ENCODE data around the gene LGR4.

LGR4 gene

DNA sequence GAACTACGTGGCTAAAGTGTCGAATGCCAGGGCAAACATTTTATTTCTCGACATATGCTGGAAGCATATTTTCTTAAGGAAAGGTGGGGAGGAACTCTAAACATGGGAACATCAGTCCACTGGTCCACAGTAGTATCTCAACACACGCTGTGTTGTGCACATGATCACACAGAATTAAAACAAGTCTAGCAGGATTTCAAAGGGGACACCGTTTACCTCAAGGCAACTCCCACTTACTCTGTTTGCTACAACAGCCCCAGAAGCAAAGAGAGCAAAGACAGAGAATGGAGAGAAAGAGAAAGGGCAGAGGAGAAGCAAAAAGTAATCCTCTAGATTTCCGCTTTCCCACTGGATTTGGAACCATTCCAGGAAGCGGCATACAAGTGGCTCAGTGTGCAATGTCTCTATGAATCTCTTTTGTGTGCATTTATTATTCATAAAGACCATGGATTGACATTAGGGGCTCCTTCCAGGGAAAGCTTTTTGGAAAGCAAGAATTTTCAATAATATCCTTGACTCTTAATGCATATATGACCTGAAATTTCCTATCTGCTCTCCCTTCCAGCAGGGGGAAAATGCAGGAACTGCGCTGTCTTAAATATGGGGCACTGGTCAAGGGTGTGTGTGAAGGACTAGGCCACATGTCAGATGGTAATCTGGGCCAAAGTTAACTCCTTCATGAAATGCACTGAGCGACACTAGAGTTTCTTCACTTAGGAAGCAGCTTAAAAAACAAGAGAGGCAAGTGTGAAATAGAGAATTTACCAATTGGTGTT, 74.8 kb downstream of the LGR4 start:
- no peak overlapping the region for H3K4me3 ChIP-seq (ENCODE audit: low read depth, low read length)
- no peak for DNase-seq (ENCODE audit: low read depth)
- TF ChIP-seq, protein P1, sequence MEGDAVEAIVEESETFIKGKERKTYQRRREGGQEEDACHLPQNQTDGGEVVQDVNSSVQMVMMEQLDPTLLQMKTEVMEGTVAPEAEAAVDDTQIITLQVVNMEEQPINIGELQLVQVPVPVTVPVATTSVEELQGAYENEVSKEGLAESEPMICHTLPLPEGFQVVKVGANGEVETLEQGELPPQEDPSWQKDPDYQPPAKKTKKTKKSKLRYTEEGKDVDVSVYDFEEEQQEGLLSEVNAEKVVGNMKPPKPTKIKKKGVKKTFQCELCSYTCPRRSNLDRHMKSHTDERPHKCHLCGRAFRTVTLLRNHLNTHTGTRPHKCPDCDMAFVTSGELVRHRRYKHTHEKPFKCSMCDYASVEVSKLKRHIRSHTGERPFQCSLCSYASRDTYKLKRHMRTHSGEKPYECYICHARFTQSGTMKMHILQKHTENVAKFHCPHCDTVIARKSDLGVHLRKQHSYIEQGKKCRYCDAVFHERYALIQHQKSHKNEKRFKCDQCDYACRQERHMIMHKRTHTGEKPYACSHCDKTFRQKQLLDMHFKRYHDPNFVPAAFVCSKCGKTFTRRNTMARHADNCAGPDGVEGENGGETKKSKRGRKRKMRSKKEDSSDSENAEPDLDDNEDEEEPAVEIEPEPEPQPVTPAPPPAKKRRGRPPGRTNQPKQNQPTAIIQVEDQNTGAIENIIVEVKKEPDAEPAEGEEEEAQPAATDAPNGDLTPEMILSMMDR (IDR thresholded peaks at IDR 0.05; ENCODE audit: control insufficient read depth, extremely low read depth, insufficient read depth), result no peak

DNA sequence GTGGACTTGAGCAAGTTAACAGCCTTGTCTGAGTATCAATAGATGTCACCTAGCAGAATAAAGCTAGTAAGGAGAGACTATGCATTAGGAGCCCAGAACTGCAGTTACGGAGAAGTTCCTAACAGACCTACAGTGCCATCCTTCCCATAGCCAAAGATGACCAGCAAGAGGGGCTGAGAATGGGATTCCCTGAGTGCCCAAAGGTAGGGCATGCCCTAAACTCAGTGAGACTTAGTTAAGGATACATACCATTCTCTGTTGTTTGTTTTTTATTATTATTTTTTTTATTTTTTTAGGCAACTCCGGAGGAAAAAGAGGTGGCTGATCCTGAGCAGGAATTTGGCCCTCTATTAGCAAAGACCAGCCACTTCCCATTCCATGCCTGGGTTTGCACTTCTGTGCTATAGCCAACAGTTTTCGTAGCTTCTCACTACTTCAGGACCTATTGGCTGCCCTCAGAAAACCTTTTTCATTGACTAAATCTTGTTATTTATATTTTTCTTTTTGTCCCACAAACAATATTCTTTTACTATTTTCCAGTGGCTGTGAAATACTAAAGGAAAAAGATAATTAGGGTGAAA, 76.2 kb downstream of the LGR4 start:
- TF ChIP-seq, protein P1 (IDR thresholded peaks at IDR 0.05; ENCODE audit: control insufficient read depth, extremely low read depth, insufficient read depth), result no peak
- peak overlapping the region; percentile 12 for H3K4me3 ChIP-seq (ENCODE audit: low read depth, low read length)
- DNase-seq (ENCODE audit: low read depth), result no peak

DNA sequence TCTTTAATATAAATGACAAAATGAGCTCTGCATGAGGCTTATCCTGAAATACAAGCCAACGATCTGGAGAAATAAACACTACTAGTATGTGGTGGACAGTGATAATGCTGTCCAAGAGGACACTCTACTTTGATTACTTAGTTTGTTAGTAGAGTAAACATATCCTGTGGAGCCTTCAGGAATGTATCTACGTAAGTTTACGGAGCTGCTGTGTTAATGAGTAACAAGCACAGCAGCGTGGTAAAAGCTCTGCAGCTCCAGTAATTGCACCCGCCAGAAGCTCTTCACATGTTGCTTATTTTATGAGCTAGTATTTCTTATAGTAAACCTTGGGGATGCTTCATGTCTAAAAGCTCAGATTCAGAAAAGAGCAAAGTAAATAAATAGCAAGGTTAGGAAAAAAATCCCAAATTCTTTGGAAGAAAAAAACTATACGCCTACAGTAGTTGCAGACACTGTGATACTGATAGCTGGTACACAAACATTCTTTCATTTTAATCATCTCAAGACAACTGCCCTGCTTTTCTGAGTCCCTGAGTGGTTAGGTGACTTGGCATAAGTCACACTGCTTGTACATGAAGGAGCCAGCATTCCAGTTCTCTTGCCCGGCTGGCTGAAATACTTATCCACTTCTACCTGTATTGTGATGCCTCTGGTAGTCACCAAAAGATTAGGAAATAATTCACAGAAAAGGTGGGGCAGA, 76.9 kb downstream of the LGR4 start:
- TF ChIP-seq, protein P1 (IDR thresholded peaks at IDR 0.05; ENCODE audit: control insufficient read depth, extremely low read depth, insufficient read depth), result no peak
- peak overlapping the region; percentile 12 for H3K4me3 ChIP-seq (ENCODE audit: low read depth, low read length)
- peak; percentile 96 for DNase-seq (ENCODE audit: low read depth)

DNA sequence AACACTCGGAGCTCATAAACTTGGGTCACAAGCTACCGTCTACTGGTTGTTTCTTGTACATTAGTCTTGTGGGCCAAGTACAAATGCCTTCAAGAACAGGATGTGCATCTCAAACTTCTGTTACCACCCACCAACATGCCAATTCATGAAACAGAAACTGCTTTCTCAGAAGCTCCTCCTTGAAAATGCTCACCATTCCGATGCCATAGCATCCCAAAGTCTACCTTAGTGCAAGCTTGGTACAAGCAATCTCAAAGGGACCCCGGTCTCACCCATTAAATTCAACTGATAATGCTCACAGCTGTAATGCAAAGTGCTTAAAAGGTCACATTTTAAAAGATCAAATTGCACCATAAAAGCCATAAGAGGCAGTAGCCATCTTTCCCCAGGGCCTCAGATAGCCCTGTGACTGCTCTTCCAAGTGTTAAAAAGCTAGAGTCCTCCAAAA, 77.8 kb downstream of the LGR4 start:
- no peak for DNase-seq (ENCODE audit: low read depth)
- TF ChIP-seq, protein P1 (IDR thresholded peaks at IDR 0.05; ENCODE audit: control insufficient read depth, extremely low read depth, insufficient read depth), result no peak
- no peak overlapping the region for H3K4me3 ChIP-seq (ENCODE audit: low read depth, low read length)

DNA sequence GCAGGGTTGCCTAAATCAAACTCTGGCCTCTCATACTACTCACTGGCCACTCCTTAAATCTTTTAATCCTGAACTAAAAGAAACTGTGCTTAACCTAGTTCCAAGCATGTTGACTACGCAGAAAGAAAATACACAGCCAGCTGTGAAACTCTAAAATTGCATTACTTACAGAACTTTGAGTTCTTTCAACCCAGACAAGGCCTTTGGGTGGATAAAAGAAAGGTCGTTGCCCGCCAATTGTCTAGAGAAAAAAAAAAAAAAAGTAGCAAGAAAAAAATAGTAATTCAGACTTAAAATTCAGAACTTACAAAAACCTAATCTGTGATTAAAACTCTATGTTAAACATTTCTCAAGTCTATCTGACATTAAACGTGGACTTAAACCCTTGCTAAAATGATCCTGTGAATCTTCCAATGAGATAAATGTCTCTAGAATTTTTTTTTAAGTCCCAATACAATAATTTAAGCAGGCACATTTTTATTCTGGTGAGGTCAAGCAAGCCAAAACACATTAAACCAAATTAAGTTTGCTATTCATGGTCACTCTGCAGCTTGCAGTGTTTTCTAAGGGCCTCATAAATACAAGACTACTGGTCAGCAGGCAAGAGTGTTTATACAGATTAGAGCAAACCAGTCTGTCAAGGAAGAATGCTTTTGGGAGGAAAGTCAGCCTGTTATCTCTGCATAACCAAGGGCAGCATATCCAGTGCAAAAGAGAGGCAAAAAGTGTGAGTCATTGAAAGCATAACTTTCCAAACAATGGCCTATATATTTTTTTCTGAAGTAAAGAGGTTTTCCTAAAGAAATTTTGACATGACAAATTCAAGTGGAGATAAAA, 80.1 kb downstream of the LGR4 start:
- TF ChIP-seq, protein P1 (IDR thresholded peaks at IDR 0.05; ENCODE audit: control insufficient read depth, extremely low read depth, insufficient read depth), result no peak
- H3K4me3 ChIP-seq (ENCODE audit: low read depth, low read length), result no peak overlapping the region
- peak; percentile 78 for DNase-seq (ENCODE audit: low read depth)

DNA sequence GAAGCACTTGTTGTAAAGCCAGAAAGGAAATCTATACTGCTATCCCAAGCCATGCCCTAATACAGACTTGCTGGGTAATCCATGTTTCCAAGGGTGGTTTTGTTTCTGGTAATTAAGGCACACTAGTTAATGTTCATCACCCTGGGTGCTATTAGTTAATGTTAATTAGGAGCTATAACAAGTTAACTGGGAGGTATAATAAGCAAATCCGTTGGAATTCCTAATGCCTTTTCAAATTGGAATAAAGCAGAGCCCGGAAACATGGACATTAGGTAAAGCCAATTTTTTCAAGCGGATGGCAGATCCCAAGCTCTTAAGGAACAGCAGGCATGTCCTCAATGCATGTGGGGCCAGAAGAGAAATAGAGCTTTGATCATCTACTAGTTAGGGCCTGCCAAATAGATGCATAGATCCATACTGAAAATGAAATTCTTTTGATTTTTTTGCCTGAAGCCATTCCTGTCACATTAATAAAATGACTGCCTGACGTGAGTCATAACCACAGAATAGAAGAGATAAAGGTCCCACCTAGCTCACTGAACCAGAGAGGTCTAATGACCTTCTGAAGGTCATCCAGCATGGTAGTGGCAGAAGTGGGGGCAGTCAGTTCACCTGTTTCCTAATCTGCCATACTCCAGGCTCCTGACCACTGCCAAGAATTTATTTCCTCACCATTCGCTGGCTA, 81.1 kb downstream of the LGR4 start:
- H3K4me3 ChIP-seq (ENCODE audit: low read depth, low read length), result no peak overlapping the region
- TF ChIP-seq, protein P1 (IDR thresholded peaks at IDR 0.05; ENCODE audit: control insufficient read depth, extremely low read depth, insufficient read depth), result no peak
- DNase-seq (ENCODE audit: low read depth), result no peak

Measured in LNCaP clone FGC (cell line).